Left lung (tissue), 10 donors: Measurements from ENCODE around the gene PCLO. TPM values are rescaled to one million over a fixed set of nuclear protein-coding genes. Genes with fewer than 3 reads are reported as not detected.

Experiments used
- ATAC-seq: fragments of 200-7000 bp; cut with Tn5 transposase; one replicate; pipeline ENCODE4 v1.9.1; 2020; ENCODE audit warnings: moderate library complexity
- DNase-seq, 4 donors: peaks; one replicate each; pipeline ENCODE4 v3.0.0-alpha.2; 2013 to 2020
- H3K27ac ChIP-seq, 2 donors: fragments of 200-600 bp; sonication (generic) in 1 of 2; one replicate each; pipeline versions ENCODE4 v1.5.0 to v1.8.0; 2020 to 2021
- H3K27me3 ChIP-seq, 2 donors: fragments of 200-600 bp; sonication (generic) in 1 of 2; one replicate each; pipeline versions ENCODE4 v1.5.0 to v1.8.0; 2020 to 2021
- H3K36me3 ChIP-seq, 2 donors: fragments of 200-600 bp; sonication (generic) in 1 of 2; one replicate each; pipeline versions ENCODE4 v1.5.0 to v1.8.0; 2020 to 2021
- H3K4me1 ChIP-seq, 2 donors: fragments of 200-600 bp; one replicate each; pipeline ENCODE4 v1.8.0; 2021
- H3K4me3 ChIP-seq, 2 donors: fragments of 200-600 bp; sonication (generic) in 1 of 2; one replicate each; pipeline versions ENCODE4 v1.5.0 to v1.8.0; 2020 to 2021; ENCODE audit warnings: mild to moderate bottlenecking in 1 of 2
- H3K9me3 ChIP-seq, 2 donors: fragments of 200-600 bp; sonication (generic) in 1 of 2; one replicate each; pipeline versions ENCODE4 v1.5.0 to v1.8.0; 2020 to 2021
- intact Hi-C, 2 donors: fragments of 100-400 bp; cut with DNase I; formaldehyde crosslinking; loops; one replicate each; pipeline versions ENCODE4 v1.11.2 to v1.14.2; 2022
- polyA plus RNA-seq, 6 donors: library from polyadenylated mRNA; unstranded; fragments of 120-200 nt; gene quantifications; one replicate each; pipeline ENCODE4 v1.2.1, GENCODE V29; 2013; ENCODE audit not compliant: insufficient read length in 6 of 6
- total RNA-seq, 2 donors: library from RNA; stranded (reverse); fragmentation: NEBNext Ultra II Directional; extraction: Animal tissue kit (Norgen Biotek cat#: 25700); gene quantifications; one replicate each; pipeline ENCODE4 v1.2.1, GENCODE V29; 2021
- TF ChIP-seq, protein P1 (sequence below), 2 donors: fragments of 200-600 bp; sonication (generic) in 1 of 2; IDR thresholded peaks; one replicate each; pipeline versions ENCODE4 v1.5.0 to v1.8.0; 2021; ENCODE audit warnings: antibody characterized with exemption in 2 of 2
- donor health status: DM: no; HTN: yes; CAD: no.
- donor health status: DM: no; HTN: no; CAD: no.

PCLO gene
- total and polyA plus RNA-seq, 8 donors = 5.3 to 7.7 (median 5.9) TPM

- H3K36me3 ChIP-seq = no peaks in the 10 kb centered on the region
- TF ChIP-seq, protein P1, sequence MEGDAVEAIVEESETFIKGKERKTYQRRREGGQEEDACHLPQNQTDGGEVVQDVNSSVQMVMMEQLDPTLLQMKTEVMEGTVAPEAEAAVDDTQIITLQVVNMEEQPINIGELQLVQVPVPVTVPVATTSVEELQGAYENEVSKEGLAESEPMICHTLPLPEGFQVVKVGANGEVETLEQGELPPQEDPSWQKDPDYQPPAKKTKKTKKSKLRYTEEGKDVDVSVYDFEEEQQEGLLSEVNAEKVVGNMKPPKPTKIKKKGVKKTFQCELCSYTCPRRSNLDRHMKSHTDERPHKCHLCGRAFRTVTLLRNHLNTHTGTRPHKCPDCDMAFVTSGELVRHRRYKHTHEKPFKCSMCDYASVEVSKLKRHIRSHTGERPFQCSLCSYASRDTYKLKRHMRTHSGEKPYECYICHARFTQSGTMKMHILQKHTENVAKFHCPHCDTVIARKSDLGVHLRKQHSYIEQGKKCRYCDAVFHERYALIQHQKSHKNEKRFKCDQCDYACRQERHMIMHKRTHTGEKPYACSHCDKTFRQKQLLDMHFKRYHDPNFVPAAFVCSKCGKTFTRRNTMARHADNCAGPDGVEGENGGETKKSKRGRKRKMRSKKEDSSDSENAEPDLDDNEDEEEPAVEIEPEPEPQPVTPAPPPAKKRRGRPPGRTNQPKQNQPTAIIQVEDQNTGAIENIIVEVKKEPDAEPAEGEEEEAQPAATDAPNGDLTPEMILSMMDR (IDR thresholded peaks at IDR 0.05) = no peak
- intact Hi-C loops = no loop called here
- ATAC-seq (no peak), DNase-seq (no peak)
- no peak overlapping the region for H3K27ac ChIP-seq
- no peaks in the 10 kb centered on the region for H3K9me3 ChIP-seq
- no peaks in the 10 kb centered on the region for H3K4me1 ChIP-seq
- no peak overlapping the region for H3K4me3 ChIP-seq
- H3K27me3 ChIP-seq = no peaks in the 10 kb centered on the region
These were observed 186.7 kb downstream of the PCLO start for GRCh38 chr7:82975811-82976468.

DNA sequence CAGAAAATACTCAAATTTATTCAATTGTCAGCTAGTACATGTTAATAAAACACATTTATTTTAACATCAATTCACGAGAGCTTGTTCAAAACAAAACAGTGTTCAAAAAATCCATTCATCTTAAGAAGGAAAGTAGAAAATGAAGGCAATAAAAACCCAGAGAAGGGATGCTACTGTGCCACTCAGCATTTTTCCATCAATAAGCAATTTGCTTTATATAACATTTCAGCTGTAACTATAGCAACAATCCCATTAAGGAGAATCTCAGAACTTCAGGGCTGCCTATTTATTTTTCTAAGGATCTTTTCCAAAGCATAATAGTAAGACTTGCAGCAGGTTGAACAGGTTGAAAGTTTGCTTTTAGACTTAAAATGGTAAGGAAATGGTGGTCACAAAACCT is 190.5 kb downstream of the PCLO start:
- no peak for ATAC-seq

GRCh38 chr7:82965088-82966036 is 197.3 kb downstream of the PCLO start:
- intact Hi-C loops = no loop called here
- Histone ChIP-seq H3K36me3 (no peaks in the 10 kb centered on the region), H3K27ac (no peak overlapping the region), H3K4me3 (no peak overlapping the region), H3K4me1 (no peaks in the 10 kb centered on the region), H3K9me3 (peaks cover 0 to 4% of the 10 kb centered on the region in 2 donors), H3K27me3 (no peaks in the 10 kb centered on the region)
- DNase-seq = no peak
- TF ChIP-seq, protein P1 (IDR thresholded peaks at IDR 0.05) = no peak
- ATAC-seq = no peak

More for the DNA sequence above, 190.5 kb downstream of the PCLO start:
- Histone ChIP-seq H3K4me1 (no peaks in the 10 kb centered on the region), H3K36me3 (no peaks in the 10 kb centered on the region), H3K9me3 (peaks cover 0 to 4% of the 10 kb centered on the region in 2 donors), H3K4me3 (no peak overlapping the region), H3K27ac (no peak overlapping the region), H3K27me3 (no peaks in the 10 kb centered on the region)
- TF ChIP-seq, protein P1 (IDR thresholded peaks at IDR 0.05) = no peak
- intact Hi-C loops = no loop called here
- DNase-seq = no peak

DNA sequence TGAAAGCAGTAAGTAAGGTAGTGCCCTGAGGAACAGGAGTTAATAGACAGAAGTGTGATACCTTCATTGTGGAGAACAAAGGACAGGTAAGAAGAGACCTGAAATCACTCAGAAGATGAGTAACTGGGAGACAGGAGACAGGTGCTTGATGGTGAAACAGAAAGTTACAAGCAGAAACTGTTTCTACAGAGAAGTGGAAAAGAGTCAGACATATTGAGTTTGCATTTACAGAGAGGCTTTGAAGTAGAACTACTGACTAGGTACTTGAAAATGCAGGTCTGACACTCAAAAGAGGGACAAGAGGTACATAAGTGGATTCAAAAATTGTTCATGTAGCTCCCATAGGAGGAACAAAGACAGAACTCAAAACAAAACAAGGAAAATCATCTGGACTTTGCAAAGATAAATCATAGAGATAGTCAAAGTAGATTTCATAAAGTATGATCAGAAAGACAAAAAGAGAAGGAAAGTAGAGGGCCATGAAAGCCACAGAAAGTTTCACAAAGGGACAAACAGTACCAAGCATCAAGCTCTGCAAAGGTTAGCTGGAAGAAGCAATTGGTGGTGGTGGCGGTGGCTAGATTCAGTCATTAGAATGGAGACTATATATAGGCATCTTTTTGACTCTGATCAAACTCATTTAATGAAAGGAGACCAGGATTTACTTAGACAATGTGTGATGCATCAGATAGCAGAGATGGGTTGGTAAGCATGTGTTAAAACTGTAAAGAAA is 198.4 kb downstream of the PCLO start:
- TF ChIP-seq, protein P1 (IDR thresholded peaks at IDR 0.05) = no peak
- H3K9me3 ChIP-seq = peaks cover 0 to 4% of the 10 kb centered on the region in 2 donors
- DNase-seq (no peak), ATAC-seq (peak; percentile 76)
- intact Hi-C loops = no loop called here
- no peaks in the 10 kb centered on the region for H3K27me3 ChIP-seq
- H3K4me3 ChIP-seq = no peak overlapping the region
- peak overlapping the region in 1 of 2 donors; percentile 30 for H3K27ac ChIP-seq
- no peaks in the 10 kb centered on the region for H3K4me1 ChIP-seq
- no peaks in the 10 kb centered on the region for H3K36me3 ChIP-seq
